GM10266 (cell line): ENCODE results near the gene ECEL1.

Source experiments
- DNase-seq: peaks from one replicate; pipeline ENCODE4 v3.0.0; 2012; ENCODE audit errors: extremely low spot score
- CTCF ChIP-seq: IDR thresholded peaks from 2 replicates; pipeline ENCODE4 v1.5.1; 2012; ENCODE audit warnings: mild to moderate bottlenecking, low read depth; ENCODE audit not compliant: control insufficient read depth, insufficient read depth; ENCODE audit errors: missing control alignments

The ECEL1 gene

GRCh38 chr2:232485757-232486557, 1.7 kb downstream of the ECEL1 start:
- no peak for TF ChIP-seq CTCF
- DNase-seq = no peak

- no peak for DNase-seq
- TF ChIP-seq CTCF = no peak
Observed at GRCh38 chr2:232485348-232485756, 2.3 kb downstream of the ECEL1 start.

GRCh38 chr2:232484628-232485347, 2.8 kb downstream of the ECEL1 start:
- TF ChIP-seq CTCF = no peak
- DNase-seq = no peak

GRCh38 chr2:232483923-232484627, 3.6 kb downstream of the ECEL1 start:
- no peak for TF ChIP-seq CTCF
- no peak for DNase-seq

GRCh38 chr2:232483311-232483922, 4.2 kb downstream of the ECEL1 start:
- no peak for TF ChIP-seq CTCF

GRCh38 chr2:232482301-232483238, 5.1 kb downstream of the ECEL1 start:
- no peak for TF ChIP-seq CTCF
- DNase-seq = no peak

More at GRCh38 chr2:232483311-232483922, 4.2 kb downstream of the ECEL1 start:
- DNase-seq = no peak
